Esophagus muscularis mucosa (tissue), 4 donors: Measurements from ENCODE around the gene TMEM87B.

Experiments used
- EP300 ChIP-seq: sonication (generic); formaldehyde crosslinking; IDR thresholded peaks from one replicate; pipeline ENCODE4 v1.6.1; 2017; ENCODE audit warnings: antibody characterized with exemption
- POLR2A ChIP-seq: fragments of 450-650 bp; IDR thresholded peaks from one replicate; pipeline ENCODE4 v1.6.1; 2017; ENCODE audit warnings: antibody characterized with exemption, moderate library complexity, mild to moderate bottlenecking, low read depth
- TF ChIP-seq, protein P1 (sequence below), 3 experiments: fragments of 200-600 bp in 2 of 3; fragments of 450-650 bp in 1 of 3; sonication (generic) in 2 of 3; IDR thresholded peaks; one replicate each; pipeline ENCODE4 v1.5.1; 2017 to 2019; ENCODE audit warnings: antibody characterized with exemption in 3 of 3, mild to moderate bottlenecking in 2 of 3, moderate library complexity in 1 of 3

DNA sequence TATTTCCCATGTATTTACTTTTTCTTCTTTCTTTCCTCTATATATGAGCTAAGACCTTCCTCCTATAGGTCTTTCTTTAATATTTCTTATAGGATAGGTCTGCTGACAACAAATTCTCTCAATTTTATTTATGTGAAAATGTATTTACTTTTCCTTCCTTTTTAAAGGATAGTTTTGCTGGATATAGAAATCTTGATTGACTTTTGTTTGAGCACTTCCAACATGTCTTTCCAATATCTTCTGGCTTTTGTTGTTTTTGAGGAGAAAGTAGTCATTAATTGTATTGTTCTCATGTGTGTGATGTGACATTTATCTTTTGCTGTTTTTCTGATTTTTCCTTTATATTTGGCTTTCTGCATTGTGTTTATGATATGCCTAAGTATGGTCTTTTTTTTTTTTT lies 54.2 kb downstream of the TMEM87B start:
- TF ChIP-seq, protein P1, sequence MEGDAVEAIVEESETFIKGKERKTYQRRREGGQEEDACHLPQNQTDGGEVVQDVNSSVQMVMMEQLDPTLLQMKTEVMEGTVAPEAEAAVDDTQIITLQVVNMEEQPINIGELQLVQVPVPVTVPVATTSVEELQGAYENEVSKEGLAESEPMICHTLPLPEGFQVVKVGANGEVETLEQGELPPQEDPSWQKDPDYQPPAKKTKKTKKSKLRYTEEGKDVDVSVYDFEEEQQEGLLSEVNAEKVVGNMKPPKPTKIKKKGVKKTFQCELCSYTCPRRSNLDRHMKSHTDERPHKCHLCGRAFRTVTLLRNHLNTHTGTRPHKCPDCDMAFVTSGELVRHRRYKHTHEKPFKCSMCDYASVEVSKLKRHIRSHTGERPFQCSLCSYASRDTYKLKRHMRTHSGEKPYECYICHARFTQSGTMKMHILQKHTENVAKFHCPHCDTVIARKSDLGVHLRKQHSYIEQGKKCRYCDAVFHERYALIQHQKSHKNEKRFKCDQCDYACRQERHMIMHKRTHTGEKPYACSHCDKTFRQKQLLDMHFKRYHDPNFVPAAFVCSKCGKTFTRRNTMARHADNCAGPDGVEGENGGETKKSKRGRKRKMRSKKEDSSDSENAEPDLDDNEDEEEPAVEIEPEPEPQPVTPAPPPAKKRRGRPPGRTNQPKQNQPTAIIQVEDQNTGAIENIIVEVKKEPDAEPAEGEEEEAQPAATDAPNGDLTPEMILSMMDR (IDR thresholded peaks at IDR 0.05), result no peak
- TF ChIP-seq EP300 (no peak), POLR2A (no peak)
